ENCODE results near the gene ZIC4. TPM values are rescaled to one million over a fixed set of nuclear protein-coding genes. Genes with fewer than 3 reads are reported as not detected.

Gene ZIC4
- total RNA-seq, 2 experiments from 2014 or later = not detected

DNA sequence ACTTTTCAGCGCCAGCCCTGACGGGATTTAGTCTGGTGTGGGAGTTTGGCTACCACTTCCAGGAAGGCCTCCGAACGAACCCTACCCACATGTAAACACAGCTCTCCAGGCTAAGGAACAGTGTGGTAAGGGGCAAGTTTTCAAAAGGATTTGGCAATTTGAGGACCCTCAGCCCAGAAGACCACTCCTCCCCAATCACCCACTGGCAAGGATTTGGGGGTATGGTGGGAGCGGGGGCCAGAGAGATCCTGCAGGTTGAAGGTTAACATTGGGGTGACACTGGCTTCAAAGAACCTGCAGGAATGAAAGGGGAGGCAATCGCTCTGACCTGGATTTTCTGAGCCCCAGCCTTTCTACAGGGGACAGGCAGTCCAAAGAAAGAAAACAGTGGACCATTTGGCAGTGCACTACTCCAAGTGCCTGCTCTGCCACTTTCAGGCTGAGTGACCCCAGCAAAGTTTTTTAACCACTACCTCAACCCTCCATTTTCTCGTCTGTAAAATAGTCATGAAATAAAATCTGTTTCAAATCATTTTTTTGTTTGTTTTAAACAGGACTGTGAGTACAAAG is 34.5 kb downstream of the ZIC4 start:
- Mint-ChIP-seq H3K36me3 (no peaks in the 10 kb centered on the region), H3K4me1 (no peaks in the 10 kb centered on the region), H3K4me3 (no peak overlapping the region), H3K27ac (no peak overlapping the region), H3K9me3 (ENCODE audit: low read depth) (no peaks in the 10 kb centered on the region), H3K27me3 (peaks cover 69% of the 10 kb centered on the region)
- no peak for DNase-seq
- CTCF ChIA-PET = no interaction called here
- no peak for ATAC-seq

DNA sequence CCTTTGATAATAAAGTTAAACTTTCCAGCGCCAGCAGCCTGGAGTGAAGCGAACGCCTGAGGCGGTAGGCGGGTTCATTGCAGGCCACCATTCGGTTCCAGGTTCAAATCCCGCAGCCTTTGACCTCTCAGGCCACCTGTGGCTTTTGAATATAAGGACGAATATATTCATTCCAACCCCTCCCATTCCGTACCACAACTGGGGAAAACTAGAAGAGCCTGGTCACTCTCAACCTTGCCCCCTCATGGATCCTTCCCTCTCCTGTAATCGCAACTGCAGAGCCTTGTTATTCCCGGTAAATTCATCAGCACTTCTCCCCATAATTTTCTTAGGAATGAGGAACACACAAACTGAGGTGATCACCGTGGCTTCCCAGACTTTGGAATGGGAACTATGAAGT is 35.2 kb downstream of the ZIC4 start:
- Mint-ChIP-seq H3K36me3 (no peaks in the 10 kb centered on the region), H3K4me3 (no peak overlapping the region), H3K9me3 (ENCODE audit: low read depth) (no peaks in the 10 kb centered on the region), H3K4me1 (no peaks in the 10 kb centered on the region), H3K27ac (no peak overlapping the region), H3K27me3 (peaks cover 65% of the 10 kb centered on the region)
- ATAC-seq = no peak
- DNase-seq = no peak
- CTCF ChIA-PET = no interaction called here

GRCh38 chr3:147370349-147370748 is 36.0 kb downstream of the ZIC4 start:
- CTCF ChIA-PET = no interaction called here
- Mint-ChIP-seq H3K4me3 (no peak overlapping the region), H3K27me3 (peaks cover 65% of the 10 kb centered on the region), H3K36me3 (no peaks in the 10 kb centered on the region), H3K27ac (no peak overlapping the region), H3K9me3 (ENCODE audit: low read depth) (no peaks in the 10 kb centered on the region), H3K4me1 (no peaks in the 10 kb centered on the region)
- no peak for ATAC-seq
- no peak for DNase-seq

DNA sequence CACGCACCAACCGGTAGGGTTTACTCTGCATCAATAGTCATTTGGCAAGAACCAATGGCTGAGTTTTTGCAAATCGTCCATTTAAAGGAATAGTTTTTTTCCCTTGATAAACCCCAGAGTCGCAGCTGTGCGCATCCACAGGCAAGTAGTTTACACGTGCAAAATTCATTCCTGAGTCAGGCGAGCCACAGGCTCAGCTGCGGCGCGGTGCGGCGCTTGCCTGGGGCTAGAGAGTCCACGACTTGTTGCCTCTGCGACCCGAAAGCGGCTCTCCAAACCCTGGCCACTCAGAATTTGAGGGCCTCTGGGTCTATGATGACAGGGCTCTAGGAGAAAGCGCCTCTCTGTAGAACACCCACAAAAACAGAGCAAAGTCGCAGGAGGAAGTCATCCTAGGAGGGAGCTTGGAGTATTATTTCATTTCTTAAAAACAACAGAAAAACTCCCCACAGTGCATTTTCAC is 36.7 kb downstream of the ZIC4 start:
- no peak for DNase-seq
- ATAC-seq = no peak
- CTCF ChIA-PET = no interaction called here

GRCh38 chr3:147369231-147369630 is 37.1 kb downstream of the ZIC4 start:
- H3K9me3 Mint-ChIP-seq (ENCODE audit: low read depth) = no peaks in the 10 kb centered on the region

More for the DNA sequence above, 36.7 kb downstream of the ZIC4 start:
- peaks cover 65% of the 10 kb centered on the region for H3K27me3 Mint-ChIP-seq
- no peaks in the 10 kb centered on the region for H3K36me3 Mint-ChIP-seq
- H3K27ac Mint-ChIP-seq = no peak overlapping the region
- H3K4me1 Mint-ChIP-seq = no peaks in the 10 kb centered on the region
- H3K9me3 Mint-ChIP-seq (ENCODE audit: low read depth) = no peaks in the 10 kb centered on the region
- H3K4me3 Mint-ChIP-seq = no peak overlapping the region

GRCh38 chr3:147368561-147369221 is 37.7 kb downstream of the ZIC4 start:
- no peaks in the 10 kb centered on the region for H3K9me3 Mint-ChIP-seq (ENCODE audit: low read depth)
- no peaks in the 10 kb centered on the region for H3K36me3 Mint-ChIP-seq
- peaks cover 60% of the 10 kb centered on the region for H3K27me3 Mint-ChIP-seq
- CTCF ChIA-PET = no interaction called here
- no peak overlapping the region for H3K4me3 Mint-ChIP-seq
- no peaks in the 10 kb centered on the region for H3K4me1 Mint-ChIP-seq
- H3K27ac Mint-ChIP-seq = no peak overlapping the region
- ATAC-seq = no peak
- DNase-seq = no peak

More at GRCh38 chr3:147369231-147369630, 37.1 kb downstream of the ZIC4 start:
- CTCF ChIA-PET = no interaction called here
- no peaks in the 10 kb centered on the region for H3K4me1 Mint-ChIP-seq
- DNase-seq (no peak), ATAC-seq (no peak)
- peaks cover 65% of the 10 kb centered on the region for H3K27me3 Mint-ChIP-seq
- no peaks in the 10 kb centered on the region for H3K36me3 Mint-ChIP-seq
- H3K27ac Mint-ChIP-seq = no peak overlapping the region
- no peak overlapping the region for H3K4me3 Mint-ChIP-seq

DNA sequence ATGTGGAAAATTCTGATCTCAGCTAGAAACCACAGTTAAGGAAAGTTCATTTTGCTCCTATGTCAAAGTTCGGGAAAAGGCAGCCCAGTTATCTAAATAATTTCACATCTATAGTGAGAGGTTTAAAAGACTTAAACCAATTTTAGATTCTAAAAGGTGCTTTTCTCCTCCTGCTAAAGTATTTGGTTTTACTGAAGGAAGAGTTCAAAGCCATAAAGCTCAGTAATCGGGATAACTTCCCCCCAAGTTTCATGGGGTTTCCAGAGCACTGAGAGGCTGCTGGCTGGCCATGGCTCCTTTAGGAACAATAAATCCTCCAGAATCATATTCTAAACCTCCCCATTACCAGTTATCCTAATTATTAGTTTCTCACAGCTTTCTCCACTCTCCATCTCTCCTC is 38.2 kb downstream of the ZIC4 start:
- Mint-ChIP-seq H3K4me3 (no peak overlapping the region), H3K36me3 (no peaks in the 10 kb centered on the region), H3K9me3 (ENCODE audit: low read depth) (no peaks in the 10 kb centered on the region), H3K27me3 (peaks cover 55% of the 10 kb centered on the region), H3K4me1 (no peaks in the 10 kb centered on the region), H3K27ac (no peak overlapping the region)
- CTCF ChIA-PET = no interaction called here
- DNase-seq (no peak), ATAC-seq (no peak)

DNA sequence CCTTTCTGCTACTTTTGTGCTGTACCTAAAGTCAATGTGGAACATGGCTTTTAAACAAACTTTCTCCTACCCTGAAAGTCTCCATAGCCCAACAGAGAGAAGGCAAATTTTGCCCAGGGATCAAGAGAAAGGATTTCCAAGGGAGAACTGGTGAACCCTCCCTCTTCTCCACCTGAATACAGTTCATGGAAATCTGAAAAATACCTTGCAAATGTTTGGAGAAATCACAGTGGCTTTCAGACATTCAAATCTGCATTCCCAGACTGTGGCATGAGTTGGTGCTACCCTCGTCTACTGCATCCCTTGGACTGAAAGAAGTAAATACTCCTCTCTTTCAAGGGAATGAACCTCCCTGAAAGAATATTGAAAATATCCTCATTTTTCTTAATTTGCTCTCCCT is 38.7 kb downstream of the ZIC4 start:
- Mint-ChIP-seq H3K36me3 (no peaks in the 10 kb centered on the region), H3K27ac (no peak overlapping the region), H3K4me3 (no peak overlapping the region), H3K27me3 (peaks cover 50% of the 10 kb centered on the region), H3K4me1 (no peaks in the 10 kb centered on the region), H3K9me3 (ENCODE audit: low read depth) (no peaks in the 10 kb centered on the region)
- ATAC-seq (no peak), DNase-seq (no peak)
- CTCF ChIA-PET = no interaction called here

DNA sequence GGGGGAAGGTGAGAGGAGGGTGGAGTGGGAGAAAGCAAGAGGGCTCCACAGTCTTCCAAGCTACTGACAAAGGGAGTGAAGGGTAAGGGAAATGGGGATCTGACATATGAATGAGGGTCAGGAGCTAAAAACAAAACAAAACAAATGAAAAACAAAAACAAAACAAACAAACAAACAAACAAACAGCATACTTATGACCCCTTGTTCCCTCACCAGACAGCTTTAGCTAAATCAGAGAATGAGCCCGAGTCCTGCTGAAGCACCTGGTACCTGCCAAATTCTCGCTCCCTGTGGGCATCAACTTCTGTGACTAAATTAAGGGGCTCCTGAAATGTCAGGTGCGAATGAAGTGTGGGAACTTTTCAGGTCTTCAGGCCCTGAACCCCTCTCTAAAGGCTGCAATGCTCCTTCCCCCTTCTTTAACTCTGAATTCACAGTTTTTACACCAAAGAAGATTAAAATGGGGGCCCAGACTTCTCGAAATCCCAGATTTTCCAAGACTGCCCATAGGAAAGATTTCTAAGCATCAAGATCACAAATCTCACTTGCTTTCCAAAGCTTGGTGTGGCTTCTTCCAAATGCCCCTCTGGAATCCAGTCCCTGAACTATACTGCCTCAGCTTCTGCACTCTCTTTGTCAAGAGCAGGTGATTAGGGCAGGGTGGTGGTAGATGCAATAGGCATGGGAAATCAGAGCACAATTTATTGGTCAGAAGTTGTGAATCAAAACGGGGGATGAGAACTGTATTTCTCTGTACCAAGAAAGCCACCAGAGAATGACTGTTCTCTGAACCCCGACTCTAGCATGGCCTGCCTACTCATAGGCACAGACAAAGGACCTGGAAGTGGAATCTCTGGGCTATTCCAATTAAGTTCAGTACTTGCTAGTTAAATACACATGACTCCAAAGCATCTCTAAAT is 40.9 kb downstream of the ZIC4 start:
- Mint-ChIP-seq H3K4me3 (no peak overlapping the region), H3K4me1 (no peaks in the 10 kb centered on the region), H3K9me3 (ENCODE audit: low read depth) (no peaks in the 10 kb centered on the region), H3K27ac (no peak overlapping the region), H3K36me3 (no peaks in the 10 kb centered on the region), H3K27me3 (peaks cover 40% of the 10 kb centered on the region)
- CTCF ChIA-PET = no interaction called here
- no peak for ATAC-seq
- no peak for DNase-seq

DNA sequence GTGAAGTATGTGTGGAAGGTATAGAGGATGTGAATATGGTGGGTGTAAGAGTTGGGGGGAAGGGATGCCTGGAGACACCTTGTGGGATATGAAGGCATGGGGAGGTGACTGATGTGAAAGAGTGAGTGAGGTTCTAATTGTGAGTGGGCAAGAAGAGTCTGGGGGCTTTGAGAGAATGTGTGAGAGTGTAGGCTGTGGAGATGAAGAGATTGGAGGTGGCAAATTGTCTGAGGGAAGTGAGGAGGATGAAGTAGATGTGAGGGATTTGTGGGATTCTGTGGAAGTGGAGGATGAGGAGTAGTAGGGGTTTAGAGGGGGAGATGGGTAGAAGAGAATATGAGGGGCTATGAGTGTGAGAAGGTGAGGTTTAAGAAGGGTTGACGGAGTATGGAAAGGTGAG is 41.6 kb downstream of the ZIC4 start:
- Mint-ChIP-seq H3K4me1 (no peaks in the 10 kb centered on the region), H3K27me3 (peaks cover 40% of the 10 kb centered on the region), H3K4me3 (no peak overlapping the region), H3K36me3 (no peaks in the 10 kb centered on the region), H3K9me3 (ENCODE audit: low read depth) (no peaks in the 10 kb centered on the region), H3K27ac (no peak overlapping the region)
- DNase-seq (no peak), ATAC-seq (no peak)
- CTCF ChIA-PET = no interaction called here

GRCh38 chr3:147361454-147362420 is 44.6 kb downstream of the ZIC4 start:
- CTCF ChIA-PET = no interaction called here
- H3K9me3 Mint-ChIP-seq (ENCODE audit: low read depth) = no peaks in the 10 kb centered on the region
- H3K27me3 Mint-ChIP-seq = peaks cover 45% of the 10 kb centered on the region
- H3K4me3 Mint-ChIP-seq = no peak overlapping the region
- no peak for ATAC-seq
- peak; percentile 57 for DNase-seq
- H3K4me1 Mint-ChIP-seq = no peaks in the 10 kb centered on the region
- H3K36me3 Mint-ChIP-seq = peaks cover 2% of the 10 kb centered on the region
- no peak overlapping the region for H3K27ac Mint-ChIP-seq

DNA sequence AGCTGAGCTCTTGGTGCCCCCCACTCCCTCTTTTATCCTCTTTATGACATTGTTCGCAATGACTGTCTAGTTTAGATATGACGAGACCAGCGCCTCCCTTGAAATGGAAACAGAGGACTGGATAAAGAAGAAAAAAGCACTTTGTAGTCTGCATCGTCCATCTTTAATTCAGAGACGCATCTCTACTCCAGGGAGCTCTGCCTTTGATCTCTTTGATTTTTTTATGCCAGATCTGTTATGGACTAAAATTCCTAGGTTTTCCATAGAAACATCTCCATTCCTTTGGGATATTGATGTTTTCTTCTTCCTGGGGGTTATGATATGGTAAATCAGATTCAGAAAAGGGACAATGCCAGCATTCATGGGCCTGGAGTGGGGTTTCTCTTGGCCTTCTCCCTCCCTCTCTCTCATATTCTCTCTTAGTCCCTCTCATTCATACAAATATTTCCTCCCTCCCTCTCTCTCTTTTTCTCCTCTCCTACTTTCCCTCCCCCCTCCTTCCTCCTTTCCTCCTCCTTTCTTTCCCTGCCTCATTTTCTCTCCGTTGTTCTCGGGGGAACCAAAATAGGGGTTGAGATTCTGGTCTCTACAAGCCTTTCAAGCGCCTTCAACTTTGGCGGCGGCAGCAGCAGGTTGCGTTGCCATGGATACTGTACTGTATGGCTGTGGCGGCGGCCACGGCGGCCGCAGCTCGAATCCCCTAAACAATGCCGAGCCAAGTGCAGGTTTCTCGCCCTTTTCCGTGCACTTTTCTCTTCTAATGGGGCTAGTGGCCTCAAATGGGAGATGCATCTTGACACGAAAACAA is 45.5 kb downstream of the ZIC4 start:
- Mint-ChIP-seq H3K27ac (no peak overlapping the region), H3K9me3 (ENCODE audit: low read depth) (no peaks in the 10 kb centered on the region), H3K27me3 (peaks cover 53% of the 10 kb centered on the region), H3K36me3 (peaks cover 2% of the 10 kb centered on the region), H3K4me3 (no peak overlapping the region), H3K4me1 (no peaks in the 10 kb centered on the region)
- ATAC-seq = no peak
- no peak for DNase-seq
- CTCF ChIA-PET = no interaction called here

Data from activated CD8-positive, alpha-beta memory T cell treated with anti-CD3 and anti-CD28 coated beads, Interleukin-2, amount 10 ng/mL, durations not matched to agents 7 days and 5 days (primary cell).